NT2/D1 (cell line): ENCODE data around the gene SDF4.
A peak's percentile ranks its signal among the peaks of the same experiment; 100 is the strongest.

ENCODE experiments used
- DNase-seq: peaks from one replicate; pipeline ENCODE4 v3.0.0-alpha.2; 2011; ENCODE audit warnings: low read depth, low spot score
- H3K27me3 ChIP-seq: 2 replicates; pipeline ENCODE4 v1.6.0; 2011; ENCODE audit warnings: mild to moderate bottlenecking; ENCODE audit not compliant: insufficient read length, insufficient read depth
- H3K36me3 ChIP-seq: 2 replicates; pipeline ENCODE4 v1.6.1; 2011; ENCODE audit warnings: mild to moderate bottlenecking, low read length, mixed read lengths; ENCODE audit not compliant: insufficient read depth, insufficient read length
- H3K4me1 ChIP-seq: 2 replicates; pipeline ENCODE4 v1.5.1; 2011; ENCODE audit not compliant: insufficient read depth, insufficient read length
- H3K4me3 ChIP-seq: 2 replicates; pipeline ENCODE4 v1.5.1; 2011; ENCODE audit warnings: low read depth; ENCODE audit not compliant: insufficient read length
- H3K9ac ChIP-seq: 2 replicates; pipeline ENCODE4 v1.6.0; 2011; ENCODE audit warnings: low read depth; ENCODE audit not compliant: insufficient read length
- H3K9me3 ChIP-seq: 2 replicates; pipeline ENCODE4 v1.5.1; 2011; ENCODE audit warnings: mild to moderate bottlenecking, low read length; ENCODE audit not compliant: insufficient read depth
- SUZ12 ChIP-seq: IDR thresholded peaks from 2 replicates; pipeline ENCODE4 v1.6.1; 2011; ENCODE audit not compliant: insufficient read length, insufficient read depth; ENCODE audit errors: extremely low read depth
- YY1 ChIP-seq: IDR thresholded peaks from 2 replicates; pipeline ENCODE4 v1.6.1; 2011; ENCODE audit not compliant: insufficient read length, insufficient read depth
- ZNF274 ChIP-seq: IDR thresholded peaks from 2 replicates; pipeline ENCODE4 v1.6.1; 2011; ENCODE audit warnings: mild to moderate bottlenecking, low read depth, low read length

Gene SDF4

DNA sequence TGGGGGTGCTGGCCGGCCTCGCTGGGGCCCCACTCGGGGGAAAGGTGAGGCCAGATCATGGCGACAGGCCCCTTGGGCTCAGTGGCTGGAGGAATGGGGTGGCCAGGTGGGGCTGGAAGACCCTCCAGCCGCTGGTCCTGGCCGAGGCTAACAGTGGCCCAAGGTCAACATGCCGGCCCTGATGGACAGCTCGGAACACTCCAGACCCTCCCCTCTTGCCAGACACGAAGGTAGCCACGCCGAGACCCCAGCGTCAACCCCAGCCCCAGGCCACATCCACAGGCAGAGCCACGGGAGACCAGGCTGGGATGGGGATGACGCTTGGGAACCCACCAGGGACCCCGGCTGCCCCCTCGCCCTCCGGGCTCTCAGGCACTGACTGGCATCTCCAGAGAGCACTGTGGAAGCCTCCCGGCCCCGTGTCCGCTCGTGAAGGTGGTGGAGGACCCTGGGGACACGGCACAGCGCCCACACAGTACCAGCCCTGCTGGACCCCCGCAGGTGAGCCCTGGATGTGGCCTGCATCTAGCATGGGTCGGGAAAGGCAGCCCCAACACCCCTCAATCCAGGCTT is 15.6 kb upstream of the SDF4 start:
- peaks cover 3% of the 10 kb centered on the region for H3K4me1 ChIP-seq
- H3K4me3 ChIP-seq, result no peak overlapping the region
- H3K9ac ChIP-seq, result no peak overlapping the region
- DNase-seq, result no peak
- peaks cover 6% of the 10 kb centered on the region for H3K27me3 ChIP-seq
- peaks cover 14% of the 10 kb centered on the region for H3K36me3 ChIP-seq
- H3K9me3 ChIP-seq, result no peaks in the 10 kb centered on the region
- no peak for TF ChIP-seq ZNF274
- TF ChIP-seq SUZ12, result no peak
- TF ChIP-seq YY1, result no peak

- H3K36me3 ChIP-seq, result peaks cover 10% of the 10 kb centered on the region
- no peak for DNase-seq
- peaks cover 3% of the 10 kb centered on the region for H3K4me1 ChIP-seq
- peak within 1 kb of the TSS; percentile 21 for H3K9ac ChIP-seq
- TF ChIP-seq SUZ12, result no peak
- TF ChIP-seq YY1, result no peak
- no peak for TF ChIP-seq ZNF274
- no peaks in the 10 kb centered on the region for H3K9me3 ChIP-seq
- peaks cover 6% of the 10 kb centered on the region for H3K27me3 ChIP-seq
- no peak within 1 kb of the TSS for H3K4me3 ChIP-seq
These were observed 15.0 kb upstream of the SDF4 start, which contains the start of gene C1QTNF12 for GRCh38 chr1:1246577-1247340. TSS of gene C1QTNF12 (minus strand) at chr1:1246722. CDS start at chr1:1246690, 32 bp downstream.

- no peak overlapping the region for H3K4me3 ChIP-seq
- H3K36me3 ChIP-seq, result peaks cover 8% of the 10 kb centered on the region
- TF ChIP-seq YY1, result no peak
- no peak for TF ChIP-seq SUZ12
- no peak for TF ChIP-seq ZNF274
- H3K27me3 ChIP-seq, result peaks cover 6% of the 10 kb centered on the region
- peaks cover 3% of the 10 kb centered on the region for H3K4me1 ChIP-seq
- no peaks in the 10 kb centered on the region for H3K9me3 ChIP-seq
- H3K9ac ChIP-seq, result peak overlapping the region; percentile 21
- DNase-seq, result no peak
These were observed 14.2 kb upstream of the SDF4 start for GRCh38 chr1:1245817-1246576.

DNA sequence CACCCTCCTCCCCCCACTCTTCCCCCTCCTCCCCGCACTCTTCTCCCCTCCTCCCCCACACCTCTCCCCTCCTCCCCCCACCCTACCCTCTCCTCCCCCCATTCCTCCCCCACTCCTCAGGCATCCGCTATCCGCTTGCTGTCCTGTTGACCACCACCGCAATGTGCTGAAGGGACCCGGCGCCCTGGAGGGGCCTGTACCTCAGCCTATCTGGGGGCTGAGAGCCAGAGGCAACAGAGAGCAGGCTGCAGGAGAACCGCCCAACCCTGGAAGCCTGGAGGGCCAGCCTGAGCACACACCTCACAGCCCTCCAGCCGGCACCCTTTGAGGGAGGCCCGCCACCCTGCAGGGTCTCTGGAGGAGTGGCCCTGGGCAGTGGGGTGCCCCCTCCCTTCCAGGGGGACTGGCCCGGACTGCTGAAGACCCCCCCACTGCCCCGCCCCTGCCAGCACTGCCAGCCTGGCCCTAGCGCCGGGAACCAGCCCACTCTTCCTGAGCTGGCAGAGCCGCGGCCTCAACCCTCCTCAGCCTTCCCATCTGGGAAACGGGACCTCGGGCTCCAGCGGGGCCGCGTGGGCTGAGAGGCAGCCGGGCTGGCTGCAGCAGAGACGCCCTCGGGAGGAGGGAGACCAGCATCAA is 13.5 kb upstream of the SDF4 start:
- DNase-seq, result no peak
- no peak overlapping the region for H3K9ac ChIP-seq
- H3K9me3 ChIP-seq, result no peaks in the 10 kb centered on the region
- H3K4me1 ChIP-seq, result peaks cover 3% of the 10 kb centered on the region
- H3K36me3 ChIP-seq, result peaks cover 2% of the 10 kb centered on the region
- no peak for TF ChIP-seq SUZ12
- TF ChIP-seq YY1, result no peak
- TF ChIP-seq ZNF274, result no peak
- no peak overlapping the region for H3K4me3 ChIP-seq
- H3K27me3 ChIP-seq, result peaks cover 6% of the 10 kb centered on the region

- H3K9me3 ChIP-seq, result no peaks in the 10 kb centered on the region
- no peak overlapping the region for H3K9ac ChIP-seq
- H3K36me3 ChIP-seq, result peaks cover 2% of the 10 kb centered on the region
- no peak for DNase-seq
- H3K4me1 ChIP-seq, result peaks cover 7% of the 10 kb centered on the region
- TF ChIP-seq SUZ12, result no peak
- TF ChIP-seq ZNF274, result no peak
- TF ChIP-seq YY1, result no peak
- H3K27me3 ChIP-seq, result peaks cover 6% of the 10 kb centered on the region
- no peak overlapping the region for H3K4me3 ChIP-seq
These were observed 12.5 kb upstream of the SDF4 start for GRCh38 chr1:1244192-1244811.

- no peak overlapping the region for H3K4me3 ChIP-seq
- peaks cover 7% of the 10 kb centered on the region for H3K4me1 ChIP-seq
These were observed 12.0 kb upstream of the SDF4 start for GRCh38 chr1:1243807-1244191.

More at GRCh38 chr1:1243807-1244191, 12.0 kb upstream of the SDF4 start:
- DNase-seq, result no peak
- TF ChIP-seq ZNF274, result no peak
- no peak for TF ChIP-seq YY1
- no peak for TF ChIP-seq SUZ12
- H3K27me3 ChIP-seq, result peaks cover 6% of the 10 kb centered on the region
- H3K36me3 ChIP-seq, result peaks cover 2% of the 10 kb centered on the region
- H3K9ac ChIP-seq, result no peak overlapping the region
- H3K9me3 ChIP-seq, result no peaks in the 10 kb centered on the region
